Neural cell (in vitro differentiated cells): ENCODE results near the gene TCF20. TPM values are rescaled to one million over a fixed set of nuclear protein-coding genes. Genes with fewer than 3 reads are reported as not detected.

Source experiments
- H2AFZ ChIP-seq: fragments of 200-600, 300-800 bp; sonication (generic), shearing (Covaris generic); 2 replicates; pipeline ENCODE4 v1.6.0; 2014; ENCODE audit warnings: low read depth, mild to moderate bottlenecking, antibody characterized with exemption, low read length, moderate library complexity
- H3F3A ChIP-seq: fragments of 200-600 bp; shearing (Covaris generic); 2 replicates; pipeline ENCODE4 v1.6.1; 2016; ENCODE audit warnings: mild to moderate bottlenecking, moderate library complexity, mixed read lengths, antibody characterized with exemption, low read length; ENCODE audit not compliant: insufficient read depth, poor library complexity, severe bottlenecking
- H3K27ac ChIP-seq: fragments of 200-600, 300-800 bp; sonication (generic), shearing (Covaris generic); 2 replicates; pipeline ENCODE4 v1.5.1; 2014; ENCODE audit warnings: mild to moderate bottlenecking, low read length, moderate library complexity
- H3K27me3 ChIP-seq: fragments of 300-800, 200-600 bp; sonication (generic), shearing (Covaris generic); 2 replicates; pipeline ENCODE4 v1.6.0; 2014; ENCODE audit warnings: mild to moderate bottlenecking, low read depth, low read length, moderate library complexity; ENCODE audit not compliant: insufficient read depth
- H3K36me3 ChIP-seq: fragments of 300-800, 200-600 bp; sonication (generic), shearing (Covaris generic); 2 replicates; pipeline ENCODE4 v1.5.1; 2014; ENCODE audit warnings: mild to moderate bottlenecking, antibody characterized with exemption, low read length, moderate library complexity; ENCODE audit not compliant: insufficient read depth
- H3K4me2 ChIP-seq: fragments of 300-800, 200-600 bp; sonication (generic), shearing (Covaris generic); 2 replicates; pipeline ENCODE4 v1.6.0; 2014; ENCODE audit warnings: mild to moderate bottlenecking, low read length
- H3K4me3 ChIP-seq: fragments of 300-800, 200-600 bp; sonication (generic), shearing (Covaris generic); 2 replicates; pipeline ENCODE4 v1.5.1; 2014; ENCODE audit warnings: mild to moderate bottlenecking, low read length, moderate library complexity
- H3K79me2 ChIP-seq: fragments of 200-600 bp; shearing (Covaris generic); replicated peaks from 2 replicates; pipeline ENCODE4 v1.6.0; 2014; ENCODE audit warnings: mild to moderate bottlenecking, low read length, moderate library complexity; ENCODE audit not compliant: insufficient read depth
- H3K9ac ChIP-seq: fragments of 300-800, 200-600 bp; sonication (generic), shearing (Covaris generic); 2 replicates; pipeline ENCODE4 v1.6.1; 2016; ENCODE audit warnings: mild to moderate bottlenecking, low read length, mixed read lengths
- H3K9me2 ChIP-seq: fragments of 200-600 bp; shearing (Covaris generic); 2 replicates; pipeline ENCODE4 v1.6.1; 2016; ENCODE audit warnings: mild to moderate bottlenecking, low read length, mixed read lengths; ENCODE audit not compliant: insufficient read depth
- H3K9me3 ChIP-seq: fragments of 200-600, 300-800 bp; sonication (generic), shearing (Covaris generic); 2 replicates; pipeline ENCODE4 v1.6.1; 2016; ENCODE audit warnings: mild to moderate bottlenecking, mixed run types, low read length, moderate library complexity, mixed read lengths
- H4K20me1 ChIP-seq: fragments of 200-600 bp; shearing (Covaris generic); 2 replicates; pipeline ENCODE4 v1.6.1; 2016; ENCODE audit warnings: mild to moderate bottlenecking, mixed run types; ENCODE audit not compliant: insufficient read depth
- CTCF ChIP-seq: fragments of 450-650 bp; IDR thresholded peaks from 2 replicates; pipeline ENCODE4 v1.5.1; 2014; ENCODE audit warnings: antibody characterized with exemption, mild to moderate bottlenecking, moderate library complexity; ENCODE audit not compliant: poor library complexity, severe bottlenecking
- EP300 ChIP-seq: fragments of 450-650 bp; conservative IDR thresholded peaks from 2 replicates; pipeline ENCODE4 v1.6.1; 2014; ENCODE audit warnings: antibody characterized with exemption, mild to moderate bottlenecking, moderate library complexity; ENCODE audit not compliant: poor library complexity, severe bottlenecking
- EZH2 ChIP-seq: fragments of 200-600, 300-800 bp; shearing (Covaris generic), sonication (generic); IDR thresholded peaks from 2 replicates; pipeline ENCODE4 v1.6.1; 2014; ENCODE audit warnings: antibody characterized with exemption, low read length, borderline replicate concordance, mild to moderate bottlenecking; ENCODE audit not compliant: insufficient read depth, poor library complexity, severe bottlenecking
- MXI1 ChIP-seq: fragments of 450-650 bp; conservative IDR thresholded peaks from 2 replicates; pipeline ENCODE4 v1.6.1; 2014; ENCODE audit warnings: antibody characterized with exemption, mild to moderate bottlenecking; ENCODE audit not compliant: poor library complexity, severe bottlenecking
- POLR2AphosphoS5 ChIP-seq: IDR thresholded peaks from 2 replicates; pipeline ENCODE4 v1.6.1; 2012
- RAD21 ChIP-seq: fragments of 450-650 bp; conservative IDR thresholded peaks from 2 replicates; pipeline ENCODE4 v1.6.1; 2014; ENCODE audit warnings: antibody characterized with exemption, mild to moderate bottlenecking, moderate library complexity
- REST ChIP-seq: IDR thresholded peaks from 2 replicates; pipeline ENCODE4 v1.6.1; 2012; ENCODE audit warnings: borderline replicate concordance
- SMC3 ChIP-seq: fragments of 450-650 bp; conservative IDR thresholded peaks from 2 replicates; pipeline ENCODE4 v1.6.1; 2014; ENCODE audit warnings: antibody characterized with exemption, mild to moderate bottlenecking, moderate library complexity; ENCODE audit not compliant: poor library complexity
- TAF1 ChIP-seq: IDR thresholded peaks from 2 replicates; pipeline ENCODE4 v1.6.1; 2012; ENCODE audit warnings: low read depth
- polyA plus RNA-seq: library from polyadenylated mRNA; depleted of rRNA; stranded (reverse); fragments of >200 nt; gene quantifications from 2 replicates; pipeline ENCODE4 v1.2.3, GENCODE V29; 2014

The TCF20 gene
- polyA plus RNA-seq, 1 donor from 2014 or later, result 21.9 TPM

GRCh38 chr22:42299586-42300258 lies 29.3 kb upstream of the TCF20 start:
- Histone ChIP-seq H3K9ac (peak overlapping the region; percentile 67), H4K20me1 (no peaks in the 10 kb centered on the region), H3K36me3 (no peaks in the 10 kb centered on the region), H3K9me2 (no peaks in the 10 kb centered on the region), H3K4me3 (peak overlapping the region; percentile 55), H3K27me3 (no peaks in the 10 kb centered on the region), H3K9me3 (no peaks in the 10 kb centered on the region), H3K79me2 (peaks cover 3% of the 10 kb centered on the region), H3K27ac (peak overlapping the region; percentile 76), H3F3A (no peaks in the 10 kb centered on the region), H3K4me2 (peak overlapping the region; percentile 58), H2AFZ (no peak overlapping the region)
- no peak for TF ChIP-seq EP300
- peak; percentile 44 for TF ChIP-seq POLR2AphosphoS5
- TF ChIP-seq REST, result peak; percentile 40
- no peak for TF ChIP-seq MXI1
- TF ChIP-seq SMC3, result no peak
- no peak for TF ChIP-seq TAF1

- Histone ChIP-seq H3K36me3 (no peaks in the 10 kb centered on the region), H4K20me1 (no peaks in the 10 kb centered on the region), H3K9me2 (no peaks in the 10 kb centered on the region), H3K4me3 (no peak overlapping the region), H3K4me2 (no peak overlapping the region), H2AFZ (no peak overlapping the region), H3K27ac (no peak overlapping the region), H3K9ac (no peak overlapping the region), H3K27me3 (no peaks in the 10 kb centered on the region), H3K79me2 (peaks cover 3% of the 10 kb centered on the region), H3K9me3 (no peaks in the 10 kb centered on the region), H3F3A (no peaks in the 10 kb centered on the region)
- TF ChIP-seq SMC3 (no peak), RAD21 (no peak), MXI1 (no peak), REST (no peak), POLR2AphosphoS5 (no peak), TAF1 (no peak), EZH2 (no peak), EP300 (no peak), CTCF (no peak)
Measured at GRCh38 chr22:42298746-42299145, 28.3 kb upstream of the TCF20 start.
